Natural killer cell (primary cell): ENCODE measurements around the gene DPM2. TPM values are rescaled to one million over a fixed set of nuclear protein-coding genes. Genes with fewer than 3 reads are reported as not detected.

Experiments
- ATAC-seq, 3 donors: fragments of 150-1000 bp in 2 of 3; fragments of 200-7000 bp in 1 of 3; cut with Tn5 transposase; 1 replicate in 1 of 3; 2 replicates in 2 of 3; pipeline ENCODE4 v1.10.0; 2021; ENCODE audit warnings: mild to moderate bottlenecking in 2 of 3, moderate library complexity in 2 of 3
- DNase-seq, 2 donors: peaks; one replicate each; pipeline versions ENCODE4 v3.0.0 to v3.0.0-alpha.2; 2013 to 2021; ENCODE audit warnings: mixed read lengths in 1 of 2
- H3K27ac ChIP-seq: one replicate; pipeline ENCODE4 v1.5.1; 2013; ENCODE audit warnings: mild to moderate bottlenecking, low read length
- H3K27me3 ChIP-seq: one replicate; pipeline ENCODE4 v1.6.1; 2013; ENCODE audit warnings: low read length; ENCODE audit not compliant: control insufficient read depth, insufficient read depth
- H3K36me3 ChIP-seq: one replicate; pipeline ENCODE4 v1.6.1; 2013; ENCODE audit warnings: low read length; ENCODE audit not compliant: control insufficient read depth, insufficient read depth
- H3K4me1 ChIP-seq: one replicate; pipeline ENCODE4 v1.6.1; 2013; ENCODE audit warnings: low read length; ENCODE audit not compliant: control insufficient read depth, insufficient read depth
- H3K4me3 ChIP-seq: one replicate; pipeline ENCODE4 v1.5.1; 2013; ENCODE audit warnings: low read length
- H3K9me3 ChIP-seq: one replicate; pipeline ENCODE4 v1.6.1; 2013; ENCODE audit warnings: low read length; ENCODE audit not compliant: control insufficient read depth, insufficient read depth
- H3K27ac Mint-ChIP-seq, 2 donors: one replicate each; pipeline ENCODE4 v1.8.0; 2022; ENCODE audit warnings: mild to moderate bottlenecking in 2 of 2, mixed read lengths in 2 of 2, moderate library complexity in 1 of 2
- H3K27me3 Mint-ChIP-seq, 2 donors: one replicate each; pipeline ENCODE4 v1.8.0; 2022; ENCODE audit warnings: low read depth in 2 of 2, mixed read lengths in 2 of 2
- H3K36me3 Mint-ChIP-seq: one replicate; pipeline ENCODE4 v1.8.0; 2022; ENCODE audit warnings: mixed read lengths
- H3K4me1 Mint-ChIP-seq, 2 donors: one replicate each; pipeline ENCODE4 v1.8.0; 2022; ENCODE audit warnings: mixed read lengths in 2 of 2
- H3K4me3 Mint-ChIP-seq: one replicate; pipeline ENCODE4 v1.8.0; 2022; ENCODE audit warnings: mild to moderate bottlenecking, moderate library complexity, mixed read lengths
- H3K9me3 Mint-ChIP-seq, 2 donors: one replicate each; pipeline ENCODE4 v1.8.0; 2022; ENCODE audit warnings: mixed read lengths in 2 of 2
- WGBS: methylation state at CpG from one replicate; pipeline ENCODE4 v1.1.7; 2013; ENCODE audit warnings: missing lambda C conversion rate; ENCODE audit not compliant: insufficient coverage; 5-methylcytosine and 5-hydroxymethylcytosine counted together
- intact Hi-C: fragments of 100-400 bp; cut with micrococcal nuclease; formaldehyde crosslinking; loops from one replicate; pipeline ENCODE4 v1.14.2; 2022
- total RNA-seq, 4 donors: library from RNA; stranded (reverse); fragments of 120-200 nt in 1 of 4; gene quantifications; one replicate each; pipeline versions ENCODE4 v1.2.3 to v1.2.4, GENCODE V29; 2013 to 2022
- TF ChIP-seq, protein P1 (sequence below): fragments of 200-600 bp; IDR thresholded peaks from one replicate; pipeline ENCODE4 v1.8.0; 2022; ENCODE audit warnings: antibody characterized with exemption

DPM2 gene
- total RNA-seq, 3 donors from 2014 or later (not counting 1 experiment from before 2014, with no cell fraction given), result 22.9 to 31.4 (median 24.1) TPM

DNA sequence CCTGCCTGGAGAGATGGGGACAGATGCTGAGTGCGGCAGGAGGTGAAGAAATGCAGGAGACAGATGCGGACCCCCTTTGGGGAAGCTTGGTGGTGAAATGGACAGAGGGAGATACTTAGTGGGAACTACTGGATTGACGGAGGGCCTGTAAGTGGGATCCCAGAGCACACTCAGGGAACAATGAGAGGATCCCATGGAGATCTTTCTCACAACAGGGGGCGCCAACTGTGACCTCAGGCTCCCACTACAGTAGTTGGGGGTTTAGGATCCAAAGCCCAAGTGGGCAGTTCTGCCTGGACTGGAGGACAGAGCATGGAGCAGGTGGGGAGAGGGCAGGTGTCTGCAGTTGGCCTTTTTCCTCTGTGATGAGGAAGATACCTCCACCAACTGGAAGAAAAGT is 3.4 kb downstream of the DPM2 start:
- H3K4me1 ChIP-seq, result peaks cover 47% of the 10 kb centered on the region
- intact Hi-C loops, result no loop called here
- Mint-ChIP-seq H3K4me1 (peaks cover 42 to 54% of the 10 kb centered on the region in 2 donors), H3K4me3 (no peak overlapping the region), H3K27ac (peak overlapping the region in 1 of 2 donors; percentile 52), H3K27me3 (no peaks in the 10 kb centered on the region), H3K36me3 (no peaks in the 10 kb centered on the region), H3K9me3 (no peaks in the 10 kb centered on the region)
- ATAC-seq (no peak), DNase-seq (no peak)
- no peak overlapping the region for H3K27ac ChIP-seq
- 97% methylated on average over 4 of the region's 4 CpGs for WGBS
- H3K36me3 ChIP-seq, result peaks cover 4% of the 10 kb centered on the region
- TF ChIP-seq, protein P1, sequence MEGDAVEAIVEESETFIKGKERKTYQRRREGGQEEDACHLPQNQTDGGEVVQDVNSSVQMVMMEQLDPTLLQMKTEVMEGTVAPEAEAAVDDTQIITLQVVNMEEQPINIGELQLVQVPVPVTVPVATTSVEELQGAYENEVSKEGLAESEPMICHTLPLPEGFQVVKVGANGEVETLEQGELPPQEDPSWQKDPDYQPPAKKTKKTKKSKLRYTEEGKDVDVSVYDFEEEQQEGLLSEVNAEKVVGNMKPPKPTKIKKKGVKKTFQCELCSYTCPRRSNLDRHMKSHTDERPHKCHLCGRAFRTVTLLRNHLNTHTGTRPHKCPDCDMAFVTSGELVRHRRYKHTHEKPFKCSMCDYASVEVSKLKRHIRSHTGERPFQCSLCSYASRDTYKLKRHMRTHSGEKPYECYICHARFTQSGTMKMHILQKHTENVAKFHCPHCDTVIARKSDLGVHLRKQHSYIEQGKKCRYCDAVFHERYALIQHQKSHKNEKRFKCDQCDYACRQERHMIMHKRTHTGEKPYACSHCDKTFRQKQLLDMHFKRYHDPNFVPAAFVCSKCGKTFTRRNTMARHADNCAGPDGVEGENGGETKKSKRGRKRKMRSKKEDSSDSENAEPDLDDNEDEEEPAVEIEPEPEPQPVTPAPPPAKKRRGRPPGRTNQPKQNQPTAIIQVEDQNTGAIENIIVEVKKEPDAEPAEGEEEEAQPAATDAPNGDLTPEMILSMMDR, result no peak
- no peaks in the 10 kb centered on the region for H3K9me3 ChIP-seq
- H3K27me3 ChIP-seq, result no peaks in the 10 kb centered on the region
- H3K4me3 ChIP-seq, result no peak overlapping the region

DNA sequence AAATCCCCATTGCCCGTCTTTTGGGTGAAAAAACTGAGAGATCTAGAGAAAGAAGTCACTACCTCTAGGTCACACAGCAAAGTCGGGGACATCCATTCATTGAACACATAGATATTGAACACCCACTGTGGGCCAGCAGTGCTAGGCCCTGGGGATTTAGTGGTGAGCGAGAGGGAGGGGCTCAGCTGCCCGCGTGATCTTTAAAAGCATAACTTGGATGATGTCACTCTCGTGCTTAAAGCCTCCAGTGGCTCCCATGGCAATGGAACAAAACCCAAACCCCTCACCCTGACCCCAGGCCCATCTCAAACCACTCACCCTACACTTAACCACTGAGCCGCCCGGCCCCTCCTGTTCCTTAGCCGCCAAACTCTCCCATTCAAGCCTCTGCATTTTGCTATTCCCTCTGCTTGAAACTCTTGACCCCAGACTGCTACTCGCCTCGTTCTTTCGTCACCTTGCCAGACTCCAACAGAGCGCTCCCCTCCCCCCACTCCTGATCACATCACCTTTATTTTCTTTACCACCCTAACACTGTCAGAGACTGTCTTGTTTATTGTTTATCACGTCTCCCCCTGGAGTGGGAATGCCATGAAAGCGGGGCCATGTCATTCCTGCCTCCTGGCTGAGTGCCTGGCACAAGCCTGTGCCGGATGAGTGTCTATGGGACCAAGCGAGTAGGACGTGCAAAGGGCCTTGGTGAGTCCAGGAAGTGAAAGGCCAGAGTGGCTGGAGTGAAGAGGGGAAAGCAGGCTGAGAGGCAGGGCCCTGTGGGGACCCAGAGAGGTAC is 6.4 kb downstream of the DPM2 start:
- Mint-ChIP-seq H3K4me3 (peak overlapping the region; percentile 69), H3K27ac (peak overlapping the region in 1 of 2 donors; percentile 58), H3K9me3 (no peaks in the 10 kb centered on the region), H3K36me3 (no peaks in the 10 kb centered on the region), H3K4me1 (peaks cover 25 to 47% of the 10 kb centered on the region in 2 donors), H3K27me3 (peaks cover under 1 to 2% of the 10 kb centered on the region in 2 donors)
- Histone ChIP-seq H3K9me3 (no peaks in the 10 kb centered on the region), H3K36me3 (peaks cover 4% of the 10 kb centered on the region), H3K4me1 (peaks cover 49% of the 10 kb centered on the region), H3K4me3 (peak overlapping the region; percentile 27), H3K27ac (no peak overlapping the region), H3K27me3 (peaks cover 16% of the 10 kb centered on the region)
- intact Hi-C loops, result no loop called here
- ATAC-seq, result peak in 2 of 3 donors; percentile 36 to 41
- TF ChIP-seq, protein P1, result no peak
- DNase-seq, result peak in 1 of 2 donors; percentile 58
- 52% methylated on average over 18 of the region's 18 CpGs for WGBS

DNA sequence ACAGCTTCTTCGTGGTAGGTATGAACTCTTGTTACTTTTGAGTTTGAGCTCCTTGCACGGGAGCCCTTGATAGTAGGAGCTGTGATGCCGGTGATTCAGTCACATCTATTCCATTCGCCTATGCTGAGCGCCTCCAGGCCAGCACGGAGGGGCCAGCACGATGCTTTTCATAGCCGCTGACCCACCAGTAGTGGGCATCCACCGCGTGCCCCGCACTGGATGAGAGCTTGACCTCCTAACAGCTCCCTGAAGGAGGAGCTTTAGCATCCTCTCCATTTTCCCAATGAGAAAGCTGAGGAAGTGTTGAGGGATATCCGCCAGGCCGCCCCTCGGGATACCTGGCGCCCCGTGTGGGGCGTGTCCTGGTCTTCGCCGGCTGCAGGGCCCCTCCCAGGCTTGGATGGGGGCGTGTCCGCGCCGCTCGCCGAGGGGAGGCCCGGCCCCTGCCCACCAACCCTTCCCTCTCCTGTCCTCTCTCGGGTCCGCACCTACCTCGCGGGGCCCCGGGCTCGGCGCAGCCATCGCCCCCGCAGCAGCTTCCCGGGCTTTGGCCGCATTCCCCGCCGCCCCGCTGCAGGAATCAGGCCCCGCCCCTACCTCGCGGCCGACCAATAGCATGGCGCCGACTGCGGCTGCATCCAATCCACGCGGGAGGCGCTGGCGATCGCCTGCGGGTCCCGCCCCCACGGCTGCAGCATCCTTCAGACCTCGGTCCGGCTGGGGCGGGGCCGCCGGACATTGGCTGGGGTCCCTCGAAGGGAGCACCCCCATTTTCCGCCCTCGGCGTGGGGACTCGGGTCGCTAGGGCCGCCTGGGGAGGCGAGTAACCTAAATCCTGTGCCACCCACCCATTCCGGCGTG is 7.2 kb downstream of the DPM2 start, which contains the start of gene PIP5KL1:
TSS of gene PIP5KL1 (minus strand) at position 547 of the 861 bp plus-strand sequence. CDS start at position 522, 25 bp downstream.
- Histone ChIP-seq H3K4me1 (peaks cover 43% of the 10 kb centered on the region), H3K9me3 (no peaks in the 10 kb centered on the region)

More for the DNA sequence above, 7.2 kb downstream of the DPM2 start, which contains the start of gene PIP5KL1:
- H3K27me3 Mint-ChIP-seq, result peaks cover 9 to 10% of the 10 kb centered on the region in 2 donors
- peaks cover 17 to 43% of the 10 kb centered on the region in 2 donors for H3K4me1 Mint-ChIP-seq
- H3K27ac Mint-ChIP-seq, result peak within 1 kb of the TSS in 1 of 2 donors; percentile 58
- peak within 1 kb of the TSS; percentile 69 for H3K4me3 Mint-ChIP-seq
- Histone ChIP-seq H3K36me3 (peaks cover 2% of the 10 kb centered on the region), H3K4me3 (peak within 1 kb of the TSS; percentile 27), H3K27me3 (peaks cover 18% of the 10 kb centered on the region), H3K27ac (no peak within 1 kb of the TSS)
- no peaks in the 10 kb centered on the region for H3K36me3 Mint-ChIP-seq
- intact Hi-C loops, result no loop called here
- ATAC-seq (peak; percentile 81 to 86 (median 83)), DNase-seq (peak; percentile 73 to 83)
- TF ChIP-seq, protein P1, result no peak
- no peaks in the 10 kb centered on the region for H3K9me3 Mint-ChIP-seq
- 3% methylated on average over 70 of the region's 70 CpGs for WGBS
